ENCODE measurements around the gene NEDD8. TPM values are rescaled to one million over a fixed set of nuclear protein-coding genes. Genes with fewer than 3 reads are reported as not detected.

Gene NEDD8
- total RNA-seq, 1 experiment from 2014 or later, result 214 TPM

GRCh38 chr14:24281636-24282035 is 49.5 kb upstream of the NEDD8 start:
- H3K14ac ChIP-seq (ENCODE audit: insufficient read depth, low read length), result no peak overlapping the region
- no peak overlapping the region for H4K5ac ChIP-seq (ENCODE audit: insufficient read length, low read depth, low read length)
- no peaks in the 10 kb centered on the region for H3K27me3 Mint-ChIP-seq (ENCODE audit: low read depth)
- peaks cover 2% of the 10 kb centered on the region in 2 experiments; a peak in 1 of 4 replicates for H3K4me1 Mint-ChIP-seq
- H2BK12ac ChIP-seq (ENCODE audit: insufficient read length, low read depth, low read length), result no peak overlapping the region
- H2BK5ac ChIP-seq (ENCODE audit: insufficient read length, low read length), result no peak overlapping the region
- H3K4me1 ChIP-seq (ENCODE audit: insufficient read depth, low read length), result no peaks in the 10 kb centered on the region
- H4K20me1 ChIP-seq (ENCODE audit: control insufficient read depth, insufficient read depth, insufficient read length), result no peaks in the 10 kb centered on the region
- no peak overlapping the region for H3K56ac ChIP-seq (ENCODE audit: insufficient read length, low read depth, low read length)
- no peak overlapping the region for H2BK20ac ChIP-seq (ENCODE audit: low read depth, low read length, poor library complexity, severe bottlenecking)
- no peak overlapping the region for H3K18ac ChIP-seq (ENCODE audit: insufficient read length, low read depth, low read length)
- no peak overlapping the region for H2AK5ac ChIP-seq (ENCODE audit: insufficient read length, low read length)
- DNase-seq, result no peak
- H3K9me3 Mint-ChIP-seq, result no peaks in the 10 kb centered on the region
- no peak overlapping the region for H3K4me3 Mint-ChIP-seq
- no peak overlapping the region for H3K9ac ChIP-seq (ENCODE audit: extremely low read depth, insufficient read length, low read length)
- H3K27me3 ChIP-seq (ENCODE audit: insufficient read depth, low read length), result no peaks in the 10 kb centered on the region
- H3K23me2 ChIP-seq (ENCODE audit: insufficient read length, low read depth, low read length, poor library complexity, severe bottlenecking), result no peaks in the 10 kb centered on the region
- H3K27ac Mint-ChIP-seq, result no peak overlapping the region; a peak in 1 of 7 replicates
- no peak overlapping the region for H3K4ac ChIP-seq (ENCODE audit: low read depth, low read length)
- H3K4me2 ChIP-seq (ENCODE audit: insufficient read depth, insufficient read length, low read length), result no peak overlapping the region
- H3K36me3 Mint-ChIP-seq (ENCODE audit: insufficient read depth in 1 of 3, low read depth in 3 of 3), result no peaks in the 10 kb centered on the region
- no peak overlapping the region for H3K27ac ChIP-seq (ENCODE audit: insufficient read length, low read depth, low read length)
- H2BK15ac ChIP-seq (ENCODE audit: low read depth, low read length), result no peak overlapping the region
- no peak overlapping the region for H4K91ac ChIP-seq (ENCODE audit: insufficient read length, low read depth, low read length)
- H2AFZ ChIP-seq (ENCODE audit: low read length), result no peak overlapping the region
- H3K9me3 ChIP-seq (ENCODE audit: control insufficient read depth, low read depth, low read length), result no peaks in the 10 kb centered on the region
- no peaks in the 10 kb centered on the region for H3K79me1 ChIP-seq (ENCODE audit: insufficient read depth, low read depth, low read length, poor library complexity, severe bottlenecking)
- H3K79me2 ChIP-seq (ENCODE audit: insufficient read depth, low read length), result no peaks in the 10 kb centered on the region
- H3K23ac ChIP-seq (ENCODE audit: insufficient read length, low read depth, low read length), result no peak overlapping the region
- no peak overlapping the region for H4K8ac ChIP-seq (replicated peaks; ENCODE audit: insufficient read length, low read depth, low read length)
- H3T11ph ChIP-seq (ENCODE audit: low read length), result no peak overlapping the region
- no peak overlapping the region for H2BK120ac ChIP-seq (ENCODE audit: low read depth, low read length, poor library complexity, severe bottlenecking)
- TF ChIP-seq CTCF (conservative IDR thresholded peaks at IDR 0.05), result no peak
- no CpG with 5 or more reads among the region's 7 CpGs for WGBS (ENCODE audit: extremely low coverage, insufficient read length, low lambda C conversion rate)
